Liver (tissue), 9 donors: ENCODE data around the gene UBAP2. TPM values are rescaled to one million over a fixed set of nuclear protein-coding genes. Genes with fewer than 3 reads are reported as not detected.

Experiments
- DNase-seq: peaks from one replicate; pipeline ENCODE4 v3.0.0-alpha.2; 2017; ENCODE audit warnings: low spot score
- H3K27ac ChIP-seq, 2 donors: one replicate each; pipeline ENCODE4 v1.7.0; 2013; ENCODE audit warnings: inconsistent platforms in 2 of 2, low read length in 2 of 2, control low read depth in 1 of 2, low read depth in 1 of 2, mild to moderate bottlenecking in 1 of 2
- H3K27me3 ChIP-seq, 4 donors: one replicate each; pipeline versions ENCODE4 v1.6.1 to v1.7.0; 2013; ENCODE audit warnings: low read length in 3 of 4, inconsistent platforms in 1 of 4, mild to moderate bottlenecking in 1 of 4, moderate library complexity in 1 of 4; ENCODE audit not compliant: control insufficient read depth in 4 of 4, insufficient read depth in 4 of 4
- H3K36me3 ChIP-seq, 4 donors: one replicate each; pipeline versions ENCODE4 v1.6.1 to v1.7.0; 2013; ENCODE audit warnings: low read length in 3 of 4, mild to moderate bottlenecking in 3 of 4, low read depth in 1 of 4, moderate library complexity in 1 of 4; ENCODE audit not compliant: control insufficient read depth in 4 of 4, insufficient read depth in 3 of 4
- H3K4me1 ChIP-seq, 4 donors: one replicate each; pipeline versions ENCODE4 v1.6.1 to v1.7.0; 2013; ENCODE audit warnings: low read length in 3 of 4, mild to moderate bottlenecking in 3 of 4, moderate library complexity in 1 of 4; ENCODE audit not compliant: control insufficient read depth in 4 of 4, insufficient read depth in 4 of 4
- H3K4me3 ChIP-seq, 3 donors: one replicate each; pipeline versions ENCODE4 v1.6.1 to v1.7.0; 2013; ENCODE audit warnings: low read length in 3 of 3, control low read depth in 1 of 3, low read depth in 1 of 3, mild to moderate bottlenecking in 1 of 3
- H3K9ac ChIP-seq, 2 donors: one replicate each; pipeline ENCODE4 v1.7.0; 2013; ENCODE audit warnings: low read length in 2 of 2, mild to moderate bottlenecking in 2 of 2, moderate library complexity in 2 of 2, control low read depth in 1 of 2, low read depth in 1 of 2
- H3K9me3 ChIP-seq, 4 donors: one replicate each; pipeline versions ENCODE4 v1.6.1 to v1.7.0; 2013; ENCODE audit warnings: low read length in 3 of 4; ENCODE audit not compliant: control insufficient read depth in 4 of 4
- EGR1 ChIP-seq, 2 donors: IDR thresholded peaks; 2 replicates each; pipeline ENCODE4 v1.6.1; 2016 to 2018; ENCODE audit warnings: antibody characterized with exemption in 2 of 2, low read depth in 2 of 2
- FOXA2 ChIP-seq: IDR thresholded peaks from 2 replicates; pipeline ENCODE4 v1.6.1; 2016; ENCODE audit warnings: antibody characterized with exemption
- GABPA ChIP-seq, 2 donors: IDR thresholded peaks in 1 of 2; conservative IDR thresholded peaks in 1 of 2; 2 replicates each; pipeline ENCODE4 v1.6.1; 2016; ENCODE audit warnings: antibody characterized with exemption in 2 of 2, mild to moderate bottlenecking in 1 of 2, moderate library complexity in 1 of 2
- HNF4A ChIP-seq, 2 donors: conservative IDR thresholded peaks; 2 replicates each; pipeline ENCODE4 v1.6.1; 2016; ENCODE audit warnings: antibody characterized with exemption in 2 of 2, mild to moderate bottlenecking in 2 of 2
- HNF4G ChIP-seq: IDR thresholded peaks from 2 replicates; pipeline ENCODE4 v1.6.1; 2016; ENCODE audit warnings: antibody characterized with exemption
- NR2F2 ChIP-seq: IDR thresholded peaks from 2 replicates; pipeline ENCODE4 v1.6.1; 2016; ENCODE audit warnings: antibody characterized with exemption
- RAD21 ChIP-seq, 2 donors: IDR thresholded peaks; 2 replicates each; pipeline ENCODE4 v1.6.1; 2016; ENCODE audit warnings: antibody characterized with exemption in 2 of 2, mild to moderate bottlenecking in 2 of 2
- RXRA ChIP-seq, 2 donors: IDR thresholded peaks; 2 replicates each; pipeline ENCODE4 v1.6.1; 2017 to 2018; ENCODE audit warnings: antibody characterized with exemption in 2 of 2, mild to moderate bottlenecking in 1 of 2
- SP1 ChIP-seq: IDR thresholded peaks from 2 replicates; pipeline ENCODE4 v1.6.1; 2018; ENCODE audit warnings: antibody characterized with exemption, mild to moderate bottlenecking
- TAF1 ChIP-seq: conservative IDR thresholded peaks from 2 replicates; pipeline ENCODE4 v1.6.1; 2016; ENCODE audit warnings: antibody characterized with exemption, mild to moderate bottlenecking
- YY1 ChIP-seq: IDR thresholded peaks from 2 replicates; pipeline ENCODE4 v1.6.1; 2016; ENCODE audit warnings: antibody characterized with exemption, mild to moderate bottlenecking
- WGBS: extraction: QIAGEN DNeasy Blood & Tissue Kit; methylation state at CpG from one replicate; pipeline ENCODE4 v1.1.7; 2013; 5-methylcytosine and 5-hydroxymethylcytosine counted together
- polyA plus RNA-seq, 2 donors: library from polyadenylated mRNA; stranded (reverse) in 1 of 2; unstranded in 1 of 2; fragments of 200-250 nt in 1 of 2; fragments of >200 nt in 1 of 2; fragmentation: Nextera tagmentation in 1 of 2; extraction: Ambion mirVana in 1 of 2; gene quantifications; one replicate each; pipeline versions ENCODE4 v1.2.1 to v1.2.3, GENCODE V29; 2013 to 2015
- total RNA-seq, 2 donors: library from RNA; depleted of rRNA; stranded (reverse); fragments of >200 nt; gene quantifications; one replicate each; pipeline ENCODE4 v1.2.3, GENCODE V29; 2014
- TF ChIP-seq, protein P1 (sequence below): IDR thresholded peaks from 2 replicates; pipeline ENCODE4 v1.6.1; 2016; ENCODE audit warnings: antibody characterized with exemption, mild to moderate bottlenecking
- TF ChIP-seq, protein P2 (sequence below): IDR thresholded peaks from 2 replicates; pipeline ENCODE4 v1.6.1; 2016; ENCODE audit warnings: antibody characterized with exemption
- TF ChIP-seq, protein P3 (sequence below): IDR thresholded peaks from 2 replicates; pipeline ENCODE4 v1.6.1; 2016; ENCODE audit warnings: antibody characterized with exemption
- TF ChIP-seq, protein P4 (sequence below): IDR thresholded peaks from 2 replicates; pipeline ENCODE4 v1.6.1; 2016; ENCODE audit warnings: antibody characterized with exemption
- donor health status: healthy.
- donor health status: healthy.
- donor health status: healthy.
- donor health status: healthy.
- donor health status: healthy.

UBAP2 gene
- total and polyA plus RNA-seq, 4 donors = 5.4 to 12.6 (median 8.3) TPM

DNA sequence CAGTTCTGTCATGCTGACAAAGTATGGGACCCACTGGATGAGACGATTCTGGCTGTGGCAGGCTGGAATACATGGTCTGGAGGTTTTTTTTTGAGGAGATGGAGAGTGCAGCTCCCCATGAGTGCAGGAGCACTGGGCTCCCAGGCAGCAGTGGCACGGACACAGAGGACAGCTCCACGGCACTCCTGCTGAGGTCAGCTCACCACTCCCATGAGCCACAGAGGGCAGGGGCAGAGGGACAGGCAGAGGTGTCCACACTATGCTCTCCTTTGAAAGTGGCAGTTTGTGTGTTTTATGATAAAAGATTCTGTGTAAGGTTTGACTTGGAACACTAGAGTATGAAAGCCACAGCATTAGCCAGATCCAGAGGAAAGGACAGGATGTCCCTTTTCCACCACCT, 117.4 kb downstream of the UBAP2 start:
- Histone ChIP-seq H3K27ac (no peak overlapping the region), H3K9ac (no peak overlapping the region), H3K27me3 (no peaks in the 10 kb centered on the region), H3K4me1 (no peaks in the 10 kb centered on the region), H3K4me3 (no peak overlapping the region), H3K9me3 (no peaks in the 10 kb centered on the region), H3K36me3 (peaks cover 11 to 61% (median 31%) of the 10 kb centered on the region in 4 donors)
- TF ChIP-seq RAD21 (IDR thresholded peaks at IDR 0.05) (no peak), HNF4G (no peak), RXRA (IDR thresholded peaks at IDR 0.05) (no peak), TAF1 (no peak), EGR1 (IDR thresholded peaks at IDR 0.05; ENCODE audit: low read depth in 2 of 2) (no peak), GABPA (IDR thresholded peaks at IDR 0.05 in 1 of 2, conservative IDR thresholded peaks at IDR 0.05 in 1 of 2) (no peak), YY1 (no peak), HNF4A (conservative IDR thresholded peaks at IDR 0.05) (no peak), SP1 (no peak), NR2F2 (no peak), FOXA2 (no peak)
- TF ChIP-seq, protein P1, sequence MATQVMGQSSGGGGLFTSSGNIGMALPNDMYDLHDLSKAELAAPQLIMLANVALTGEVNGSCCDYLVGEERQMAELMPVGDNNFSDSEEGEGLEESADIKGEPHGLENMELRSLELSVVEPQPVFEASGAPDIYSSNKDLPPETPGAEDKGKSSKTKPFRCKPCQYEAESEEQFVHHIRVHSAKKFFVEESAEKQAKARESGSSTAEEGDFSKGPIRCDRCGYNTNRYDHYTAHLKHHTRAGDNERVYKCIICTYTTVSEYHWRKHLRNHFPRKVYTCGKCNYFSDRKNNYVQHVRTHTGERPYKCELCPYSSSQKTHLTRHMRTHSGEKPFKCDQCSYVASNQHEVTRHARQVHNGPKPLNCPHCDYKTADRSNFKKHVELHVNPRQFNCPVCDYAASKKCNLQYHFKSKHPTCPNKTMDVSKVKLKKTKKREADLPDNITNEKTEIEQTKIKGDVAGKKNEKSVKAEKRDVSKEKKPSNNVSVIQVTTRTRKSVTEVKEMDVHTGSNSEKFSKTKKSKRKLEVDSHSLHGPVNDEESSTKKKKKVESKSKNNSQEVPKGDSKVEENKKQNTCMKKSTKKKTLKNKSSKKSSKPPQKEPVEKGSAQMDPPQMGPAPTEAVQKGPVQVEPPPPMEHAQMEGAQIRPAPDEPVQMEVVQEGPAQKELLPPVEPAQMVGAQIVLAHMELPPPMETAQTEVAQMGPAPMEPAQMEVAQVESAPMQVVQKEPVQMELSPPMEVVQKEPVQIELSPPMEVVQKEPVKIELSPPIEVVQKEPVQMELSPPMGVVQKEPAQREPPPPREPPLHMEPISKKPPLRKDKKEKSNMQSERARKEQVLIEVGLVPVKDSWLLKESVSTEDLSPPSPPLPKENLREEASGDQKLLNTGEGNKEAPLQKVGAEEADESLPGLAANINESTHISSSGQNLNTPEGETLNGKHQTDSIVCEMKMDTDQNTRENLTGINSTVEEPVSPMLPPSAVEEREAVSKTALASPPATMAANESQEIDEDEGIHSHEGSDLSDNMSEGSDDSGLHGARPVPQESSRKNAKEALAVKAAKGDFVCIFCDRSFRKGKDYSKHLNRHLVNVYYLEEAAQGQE = no peak
- TF ChIP-seq, protein P2, sequence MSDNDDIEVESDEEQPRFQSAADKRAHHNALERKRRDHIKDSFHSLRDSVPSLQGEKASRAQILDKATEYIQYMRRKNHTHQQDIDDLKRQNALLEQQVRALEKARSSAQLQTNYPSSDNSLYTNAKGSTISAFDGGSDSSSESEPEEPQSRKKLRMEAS = no peak
- TF ChIP-seq, protein P3, sequence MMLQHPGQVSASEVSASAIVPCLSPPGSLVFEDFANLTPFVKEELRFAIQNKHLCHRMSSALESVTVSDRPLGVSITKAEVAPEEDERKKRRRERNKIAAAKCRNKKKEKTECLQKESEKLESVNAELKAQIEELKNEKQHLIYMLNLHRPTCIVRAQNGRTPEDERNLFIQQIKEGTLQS = no peak
- TF ChIP-seq, protein P4, sequence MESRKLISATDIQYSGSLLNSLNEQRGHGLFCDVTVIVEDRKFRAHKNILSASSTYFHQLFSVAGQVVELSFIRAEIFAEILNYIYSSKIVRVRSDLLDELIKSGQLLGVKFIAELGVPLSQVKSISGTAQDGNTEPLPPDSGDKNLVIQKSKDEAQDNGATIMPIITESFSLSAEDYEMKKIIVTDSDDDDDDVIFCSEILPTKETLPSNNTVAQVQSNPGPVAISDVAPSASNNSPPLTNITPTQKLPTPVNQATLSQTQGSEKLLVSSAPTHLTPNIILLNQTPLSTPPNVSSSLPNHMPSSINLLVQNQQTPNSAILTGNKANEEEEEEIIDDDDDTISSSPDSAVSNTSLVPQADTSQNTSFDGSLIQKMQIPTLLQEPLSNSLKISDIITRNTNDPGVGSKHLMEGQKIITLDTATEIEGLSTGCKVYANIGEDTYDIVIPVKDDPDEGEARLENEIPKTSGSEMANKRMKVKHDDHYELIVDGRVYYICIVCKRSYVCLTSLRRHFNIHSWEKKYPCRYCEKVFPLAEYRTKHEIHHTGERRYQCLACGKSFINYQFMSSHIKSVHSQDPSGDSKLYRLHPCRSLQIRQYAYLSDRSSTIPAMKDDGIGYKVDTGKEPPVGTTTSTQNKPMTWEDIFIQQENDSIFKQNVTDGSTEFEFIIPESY = no peak
- 91% methylated on average over 3 of the region's 3 CpGs for WGBS
- DNase-seq = no peak

DNA sequence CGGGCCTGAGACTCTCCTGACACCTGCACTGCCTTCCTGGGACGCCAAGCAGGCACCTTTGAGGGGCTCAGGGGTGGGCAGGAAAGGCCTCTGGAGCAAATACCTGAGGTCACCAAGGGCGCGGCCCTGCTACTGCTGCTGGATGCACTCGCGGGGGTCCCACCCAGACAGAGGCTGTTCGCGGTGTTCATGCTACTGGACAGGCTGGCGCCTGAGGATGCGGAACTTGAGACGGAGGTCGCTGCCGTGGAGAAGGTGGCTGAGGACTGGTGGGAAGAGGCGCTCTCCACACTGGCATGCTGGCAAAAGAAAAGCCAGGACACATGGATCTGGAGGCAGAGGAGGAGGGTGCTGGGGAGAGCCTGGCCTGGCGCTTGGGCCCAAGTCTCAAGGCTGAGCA, 121.0 kb downstream of the UBAP2 start:
- 97% methylated on average over 15 of the region's 15 CpGs for whole genome bisulfite sequencing
- H3K9me3 ChIP-seq = no peaks in the 10 kb centered on the region
- no peak overlapping the region for H3K27ac ChIP-seq
- TF ChIP-seq RAD21 (IDR thresholded peaks at IDR 0.05) (no peak), HNF4A (conservative IDR thresholded peaks at IDR 0.05) (no peak), HNF4G (no peak), EGR1 (IDR thresholded peaks at IDR 0.05; ENCODE audit: low read depth in 2 of 2) (no peak), FOXA2 (no peak), SP1 (no peak)
- TF ChIP-seq, protein P2 = no peak
- TF ChIP-seq, protein P1 = no peak
- TF ChIP-seq, protein P3 = no peak
- no peak overlapping the region for H3K9ac ChIP-seq
- H3K4me3 ChIP-seq = no peak overlapping the region
- H3K27me3 ChIP-seq = no peaks in the 10 kb centered on the region
- H3K36me3 ChIP-seq = peaks cover 15 to 59% (median 23%) of the 10 kb centered on the region in 4 donors
- no peak for DNase-seq
- peaks cover 0 to 3% (median 1%) of the 10 kb centered on the region in 4 donors for H3K4me1 ChIP-seq
